Astrocyte (in vitro differentiated cells and primary cell): ENCODE results near the gene CFH.

Experiments used
- EZH2 ChIP-seq: IDR thresholded peaks from 2 replicates; pipeline ENCODE4 v1.6.1; 2012; ENCODE audit warnings: mild to moderate bottlenecking, low read length, inconsistent platforms; ENCODE audit not compliant: insufficient read depth
- TF ChIP-seq, protein P1 (sequence below): IDR thresholded peaks from 2 replicates; pipeline ENCODE4 v1.5.1; 2011; ENCODE audit warnings: low read depth, mild to moderate bottlenecking, inconsistent platforms, low read length, moderate library complexity; ENCODE audit not compliant: insufficient read depth

- TF ChIP-seq, protein P1, sequence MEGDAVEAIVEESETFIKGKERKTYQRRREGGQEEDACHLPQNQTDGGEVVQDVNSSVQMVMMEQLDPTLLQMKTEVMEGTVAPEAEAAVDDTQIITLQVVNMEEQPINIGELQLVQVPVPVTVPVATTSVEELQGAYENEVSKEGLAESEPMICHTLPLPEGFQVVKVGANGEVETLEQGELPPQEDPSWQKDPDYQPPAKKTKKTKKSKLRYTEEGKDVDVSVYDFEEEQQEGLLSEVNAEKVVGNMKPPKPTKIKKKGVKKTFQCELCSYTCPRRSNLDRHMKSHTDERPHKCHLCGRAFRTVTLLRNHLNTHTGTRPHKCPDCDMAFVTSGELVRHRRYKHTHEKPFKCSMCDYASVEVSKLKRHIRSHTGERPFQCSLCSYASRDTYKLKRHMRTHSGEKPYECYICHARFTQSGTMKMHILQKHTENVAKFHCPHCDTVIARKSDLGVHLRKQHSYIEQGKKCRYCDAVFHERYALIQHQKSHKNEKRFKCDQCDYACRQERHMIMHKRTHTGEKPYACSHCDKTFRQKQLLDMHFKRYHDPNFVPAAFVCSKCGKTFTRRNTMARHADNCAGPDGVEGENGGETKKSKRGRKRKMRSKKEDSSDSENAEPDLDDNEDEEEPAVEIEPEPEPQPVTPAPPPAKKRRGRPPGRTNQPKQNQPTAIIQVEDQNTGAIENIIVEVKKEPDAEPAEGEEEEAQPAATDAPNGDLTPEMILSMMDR: no peak
- TF ChIP-seq EZH2: no peak
Observed at GRCh38 chr1:196655494-196655893, 3.7 kb downstream of the CFH start.
